ENCODE results near the gene CROT. TPM values are rescaled to one million over a fixed set of nuclear protein-coding genes. Genes with fewer than 3 reads are reported as not detected.

Gene CROT
- total and polyA plus RNA-seq, 2 experiments from 2014 or later = 11.1 to 13.4 TPM

GRCh38 chr7:87414794-87415188, 69.3 kb downstream of the CROT start:
- H3K27ac ChIP-seq = peak overlapping the region; percentile 78
- H3K9me3 ChIP-seq (ENCODE audit: low read depth) = no peaks in the 10 kb centered on the region
- H3K4me3 ChIP-seq = no peak overlapping the region
- H4K20me1 ChIP-seq (ENCODE audit: insufficient read depth) = no peaks in the 10 kb centered on the region
- peaks cover 27% of the 10 kb centered on the region for H3K4me1 ChIP-seq (ENCODE audit: insufficient read depth)
- in situ Hi-C loops (cut with MboI) = no loop called here
- no peaks in the 10 kb centered on the region for H3K9me2 ChIP-seq (ENCODE audit: insufficient read depth)
- DNase-seq = peak; percentile 66
- TF ChIP-seq EZH2phosphoT487 (IDR thresholded peaks at IDR 0.05; ENCODE audit: insufficient read depth, low read depth) (no peak), EZH2 (IDR thresholded peaks at IDR 0.05; ENCODE audit: insufficient read depth, poor library complexity, severe bottlenecking) (no peak)
- H3F3A ChIP-seq (ENCODE audit: insufficient read depth) = peaks cover 27% of the 10 kb centered on the region
- peak overlapping the region; percentile 66 for H3K4me2 ChIP-seq (ENCODE audit: unreplicated experiment)
- no peaks in the 10 kb centered on the region for H3K27me3 ChIP-seq (replicated peaks; ENCODE audit: insufficient read depth)
- H2AFZ ChIP-seq = no peak overlapping the region
- 52 to 53% methylated on average over 2 of the region's 2 CpGs for WGBS, 2 experiments (ENCODE audit: low coverage in 1 of 2, low lambda C conversion rate in 2 of 2, missing lambda C conversion rate in 2 of 2)
- H3K36me3 ChIP-seq (ENCODE audit: low read depth) = no peaks in the 10 kb centered on the region
- H3K9ac ChIP-seq = 0 out of 2 replicates have a peak overlapping the region, but pooled peaks have one; percentile 55
- no peaks in the 10 kb centered on the region for H3K79me2 ChIP-seq (ENCODE audit: insufficient read depth)

GRCh38 chr7:87416682-87417587, 71.5 kb downstream of the CROT start:
- H3K4me2 ChIP-seq (ENCODE audit: unreplicated experiment) = no peak overlapping the region
- no peak overlapping the region for H3K9ac ChIP-seq
- no peaks in the 10 kb centered on the region for H3K9me2 ChIP-seq (ENCODE audit: insufficient read depth)
- H3K4me3 ChIP-seq = no peak overlapping the region
- H3K27me3 ChIP-seq (replicated peaks; ENCODE audit: insufficient read depth) = no peaks in the 10 kb centered on the region
- H3K79me2 ChIP-seq (ENCODE audit: insufficient read depth) = no peaks in the 10 kb centered on the region
- WGBS, 2 experiments (ENCODE audit: low coverage in 1 of 2, low lambda C conversion rate in 2 of 2, missing lambda C conversion rate in 2 of 2) = 44 to 49% methylated on average over 5 of the region's 5 CpGs
- H2AFZ ChIP-seq = no peak overlapping the region
- no peaks in the 10 kb centered on the region for H3K36me3 ChIP-seq (ENCODE audit: low read depth)
- H4K20me1 ChIP-seq (ENCODE audit: insufficient read depth) = no peaks in the 10 kb centered on the region
- H3K4me1 ChIP-seq (ENCODE audit: insufficient read depth) = peaks cover 27% of the 10 kb centered on the region
- no peak overlapping the region for H3K27ac ChIP-seq
- H3F3A ChIP-seq (ENCODE audit: insufficient read depth) = peaks cover 27% of the 10 kb centered on the region
- no peaks in the 10 kb centered on the region for H3K9me3 ChIP-seq (ENCODE audit: low read depth)
- in situ Hi-C loops (cut with MboI) = no loop called here
- TF ChIP-seq EZH2 (IDR thresholded peaks at IDR 0.05; ENCODE audit: insufficient read depth, poor library complexity, severe bottlenecking) (no peak), EZH2phosphoT487 (IDR thresholded peaks at IDR 0.05; ENCODE audit: insufficient read depth, low read depth) (no peak)
- peak; percentile 74 for DNase-seq

- in situ Hi-C loops (cut with MboI) = loop anchor here (5.0 kb wide), 1 partner anchor 108 kb away; no protein-coding TSS in a partner anchor
- no peaks in the 10 kb centered on the region for H3K27me3 ChIP-seq (replicated peaks; ENCODE audit: insufficient read depth)
Measured at GRCh38 chr7:87420173-87420572, 74.7 kb downstream of the CROT start.

GRCh38 chr7:87424075-87424474, 78.6 kb downstream of the CROT start:
- no peaks in the 10 kb centered on the region for H3F3A ChIP-seq (ENCODE audit: insufficient read depth)
- H4K20me1 ChIP-seq (ENCODE audit: insufficient read depth) = no peaks in the 10 kb centered on the region
- DNase-seq = no peak
- H3K27ac ChIP-seq = no peak overlapping the region
- no peaks in the 10 kb centered on the region for H3K27me3 ChIP-seq (replicated peaks; ENCODE audit: insufficient read depth)
- H3K9me3 ChIP-seq (ENCODE audit: low read depth) = no peaks in the 10 kb centered on the region
- H2AFZ ChIP-seq = no peak overlapping the region
- 91 to 93% methylated on average over 5 of the region's 5 CpGs for WGBS, 2 experiments (ENCODE audit: low coverage in 1 of 2, low lambda C conversion rate in 2 of 2, missing lambda C conversion rate in 2 of 2)
- no peaks in the 10 kb centered on the region for H3K36me3 ChIP-seq (ENCODE audit: low read depth)
- H3K4me1 ChIP-seq (ENCODE audit: insufficient read depth) = no peaks in the 10 kb centered on the region
- H3K9me2 ChIP-seq (ENCODE audit: insufficient read depth) = no peaks in the 10 kb centered on the region
- in situ Hi-C loops (cut with MboI) = loop anchor here (5.0 kb wide), 1 partner anchor 112 kb away; no protein-coding TSS in a partner anchor
- no peaks in the 10 kb centered on the region for H3K79me2 ChIP-seq (ENCODE audit: insufficient read depth)
- no peak overlapping the region for H3K9ac ChIP-seq
- TF ChIP-seq EZH2 (IDR thresholded peaks at IDR 0.05; ENCODE audit: insufficient read depth, poor library complexity, severe bottlenecking) = no peak
- TF ChIP-seq EZH2phosphoT487 (IDR thresholded peaks at IDR 0.05; ENCODE audit: insufficient read depth, low read depth) = no peak
- H3K4me2 ChIP-seq (ENCODE audit: unreplicated experiment) = no peak overlapping the region
- H3K4me3 ChIP-seq = no peak overlapping the region

More at GRCh38 chr7:87420173-87420572, 74.7 kb downstream of the CROT start:
- no peaks in the 10 kb centered on the region for H3K79me2 ChIP-seq (ENCODE audit: insufficient read depth)
- no peak for TF ChIP-seq EZH2 (IDR thresholded peaks at IDR 0.05; ENCODE audit: insufficient read depth, poor library complexity, severe bottlenecking)
- no peak for TF ChIP-seq EZH2phosphoT487 (IDR thresholded peaks at IDR 0.05; ENCODE audit: insufficient read depth, low read depth)
- H3K9ac ChIP-seq = no peak overlapping the region
- no peak overlapping the region for H3K4me2 ChIP-seq (ENCODE audit: unreplicated experiment)
- no peaks in the 10 kb centered on the region for H3F3A ChIP-seq (ENCODE audit: insufficient read depth)
- no peaks in the 10 kb centered on the region for H4K20me1 ChIP-seq (ENCODE audit: insufficient read depth)
- 93 to 96% methylated on average over 4 of the region's 4 CpGs for WGBS, 2 experiments (ENCODE audit: low coverage in 1 of 2, low lambda C conversion rate in 2 of 2, missing lambda C conversion rate in 2 of 2)
- no peaks in the 10 kb centered on the region for H3K9me3 ChIP-seq (ENCODE audit: low read depth)
- H3K4me3 ChIP-seq = no peak overlapping the region
- no peaks in the 10 kb centered on the region for H3K9me2 ChIP-seq (ENCODE audit: insufficient read depth)
- no peaks in the 10 kb centered on the region for H3K4me1 ChIP-seq (ENCODE audit: insufficient read depth)
- H3K27ac ChIP-seq = no peak overlapping the region
- no peak overlapping the region for H2AFZ ChIP-seq
- no peak for DNase-seq
- H3K36me3 ChIP-seq (ENCODE audit: low read depth) = no peaks in the 10 kb centered on the region

All from GM23248 (cell line).